Measurements from ENCODE around the gene GTF2IRD1. TPM values are rescaled to one million over a fixed set of nuclear protein-coding genes. Genes with fewer than 3 reads are reported as not detected.

The GTF2IRD1 gene
- total and polyA plus RNA-seq, 9 of the 15 experiments (the other 6 are each of a cell fraction or from before 2014, with no cell fraction given), result 9.1 to 30.2 (median 14.0) TPM

DNA sequence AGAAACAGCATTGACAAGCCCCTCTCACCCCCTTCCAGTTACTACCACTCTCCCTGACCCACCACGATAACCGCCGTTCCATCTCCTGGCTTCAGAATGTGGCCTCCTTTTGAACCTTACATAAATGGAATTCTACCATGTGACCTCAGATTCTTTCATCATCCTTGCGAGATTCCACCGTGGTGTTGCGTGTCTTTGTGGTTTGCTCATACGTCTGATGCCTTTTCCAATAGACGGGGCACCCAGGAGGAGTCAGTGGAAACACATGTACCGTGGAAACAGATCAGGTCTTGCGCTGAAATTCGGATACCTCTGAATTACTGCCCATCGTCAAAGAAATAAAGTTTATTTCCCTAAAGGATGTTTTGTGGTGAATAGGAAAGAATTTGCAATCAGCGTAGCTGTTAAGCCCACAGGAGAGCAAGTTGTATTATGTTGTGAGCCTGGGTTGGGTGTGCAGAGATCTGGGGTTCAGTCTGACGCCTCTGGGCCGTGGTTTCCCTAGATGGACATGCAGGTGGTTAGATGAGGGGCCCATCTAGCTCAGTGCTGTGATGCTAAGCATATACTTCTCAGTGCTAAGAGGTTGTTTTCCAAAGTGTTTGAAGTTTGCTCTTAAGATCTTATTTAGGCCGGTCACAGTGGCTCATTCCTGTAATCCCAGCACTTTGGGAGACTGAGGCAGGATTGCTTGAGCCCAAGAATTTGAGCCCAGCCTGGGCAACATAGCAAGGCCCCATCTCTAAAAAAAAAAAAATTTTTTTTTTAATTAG is 29.1 kb downstream of the GTF2IRD1 start (continued):
- TF ChIP-seq FOSL1 (tag; conservative IDR thresholded peaks at IDR 0.05) (no peak), SP1 (CRISPR knock-in tag; IDR thresholded peaks at IDR 0.05) (no peak), ZNF589 (CRISPR knock-in tag; IDR thresholded peaks at IDR 0.05; ENCODE audit: low read depth) (peak; percentile 45; the same call in 1 of the 2 replicates), MYC (IDR thresholded peaks at IDR 0.05; ENCODE audit: low read depth, low read length) (peak; percentile 36; the same call in 1 of the 2 replicates), MYC (CRISPR knock-in tag; IDR thresholded peaks at IDR 0.05; ENCODE audit: borderline replicate concordance, low read depth) (no peak)
- TF ChIP-seq, protein P1, sequence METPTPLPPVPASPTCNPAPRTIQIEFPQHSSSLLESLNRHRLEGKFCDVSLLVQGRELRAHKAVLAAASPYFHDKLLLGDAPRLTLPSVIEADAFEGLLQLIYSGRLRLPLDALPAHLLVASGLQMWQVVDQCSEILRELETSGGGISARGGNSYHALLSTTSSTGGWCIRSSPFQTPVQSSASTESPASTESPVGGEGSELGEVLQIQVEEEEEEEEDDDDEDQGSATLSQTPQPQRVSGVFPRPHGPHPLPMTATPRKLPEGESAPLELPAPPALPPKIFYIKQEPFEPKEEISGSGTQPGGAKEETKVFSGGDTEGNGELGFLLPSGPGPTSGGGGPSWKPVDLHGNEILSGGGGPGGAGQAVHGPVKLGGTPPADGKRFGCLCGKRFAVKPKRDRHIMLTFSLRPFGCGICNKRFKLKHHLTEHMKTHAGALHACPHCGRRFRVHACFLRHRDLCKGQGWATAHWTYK (CRISPR knock-in tag; IDR thresholded peaks at IDR 0.05), result no peak

DNA sequence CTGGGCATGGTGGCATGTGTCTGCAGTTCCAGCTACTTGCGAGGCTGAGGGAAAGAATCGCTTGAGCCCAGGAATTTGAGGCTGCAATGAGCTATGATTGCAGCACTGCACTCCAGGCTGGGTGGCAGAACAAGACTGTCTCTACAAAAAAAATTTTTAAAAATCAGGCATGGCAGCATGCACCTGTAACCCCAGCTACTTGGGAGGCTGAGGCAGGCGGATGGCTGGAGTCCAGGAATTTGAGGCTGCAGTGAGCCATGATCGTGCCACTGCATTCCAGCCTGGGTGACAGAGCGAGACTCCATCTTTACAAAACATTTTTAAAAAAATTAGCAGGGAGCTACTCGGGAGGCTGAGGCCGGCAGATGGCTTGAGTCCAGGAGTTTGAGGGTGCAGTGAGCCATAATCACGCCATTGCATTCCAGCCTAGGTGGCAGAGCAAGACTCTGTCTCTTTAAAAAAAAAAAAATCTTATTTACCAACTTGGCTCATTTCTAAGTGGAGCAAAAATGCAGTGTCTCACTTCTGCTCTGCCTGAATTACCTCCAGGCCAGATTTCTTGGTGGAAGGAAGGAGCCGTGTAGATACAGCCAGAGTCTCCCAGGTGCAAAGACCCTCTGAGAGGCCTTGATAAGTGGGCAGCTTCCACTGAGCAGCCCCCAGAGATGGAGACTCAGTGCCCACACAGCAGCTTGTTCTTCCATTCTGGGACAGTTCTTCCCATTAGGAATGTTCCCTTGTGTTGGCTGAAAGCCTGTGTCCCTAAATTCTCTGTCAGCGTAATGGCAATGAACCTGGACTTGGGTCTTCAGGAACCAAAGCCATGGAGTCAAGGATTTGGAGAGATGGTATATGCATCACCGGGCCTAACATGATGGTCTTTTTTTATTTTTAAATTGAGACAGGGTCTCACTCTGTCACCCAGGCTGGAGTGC is 30.0 kb downstream of the GTF2IRD1 start:
- intact Hi-C loops (cut with micrococcal nuclease), result no loop called here
- Histone ChIP-seq H3K27ac (ENCODE audit: extremely low read depth, low read depth, low read length) (no peak overlapping the region), H4K20me1 (replicated peaks; ENCODE audit: control insufficient read depth, insufficient read depth, low read length) (peaks cover 5% of the 10 kb centered on the region), H3K4me3 (no peak overlapping the region), H3K9ac (ENCODE audit: insufficient read depth in 1 of 2, low read depth in 2 of 2, low read length in 2 of 2) (no peak overlapping the region; a peak in 1 of 4 replicates), H3K27me3 (ENCODE audit: control insufficient read depth in 2 of 2, insufficient read depth in 2 of 2, low read length in 2 of 2) (no peaks in the 10 kb centered on the region), H3K79me2 (ENCODE audit: control insufficient read depth, insufficient read depth, low read length) (no peaks in the 10 kb centered on the region), H3K9me3 (replicated peaks; ENCODE audit: control insufficient read depth, insufficient read depth, low read depth, low read length) (no peaks in the 10 kb centered on the region), H3K9me1 (ENCODE audit: control insufficient read depth, insufficient read depth, low read length) (no peaks in the 10 kb centered on the region), H3K36me3 (ENCODE audit: control insufficient read depth, insufficient read depth, low read length) (peaks cover 2% of the 10 kb centered on the region; the same call in 1 of the 3 replicates), H3K4me2 (ENCODE audit: insufficient read depth, low read length) (no peak overlapping the region), H3K4me1 (replicated peaks in 1 of 2; ENCODE audit: control insufficient read depth in 2 of 2, insufficient read depth in 2 of 2, low read length in 2 of 2) (peaks cover 0 to 19% of the 10 kb centered on the region in 2 experiments; a peak in 2 of 5 replicates), H2AFZ (ENCODE audit: low read depth, low read length) (no peak overlapping the region)
- BruUV-seq (replicated peaks), result no TSS peak
- in situ Hi-C loops (cut with MboI), result no loop called here
- ChIA-PET CTCF (ENCODE audit: low intra/inter-chr PET ratio) (no interaction called here), POLR2A (interaction anchor here (0.6 to 1.3 kb wide), 4 partner anchors 21 to 205 kb away, joined by 3 to 4 read pairs (median 3); no protein-coding TSS in a partner anchor)
- TF ChIP-seq ZNF384 (IDR thresholded peaks at IDR 0.05; ENCODE audit: low read depth, low read length), result 0 out of 2 replicates have a peak, but pooled peaks have one; percentile 20
- TF ChIP-seq, protein P2, sequence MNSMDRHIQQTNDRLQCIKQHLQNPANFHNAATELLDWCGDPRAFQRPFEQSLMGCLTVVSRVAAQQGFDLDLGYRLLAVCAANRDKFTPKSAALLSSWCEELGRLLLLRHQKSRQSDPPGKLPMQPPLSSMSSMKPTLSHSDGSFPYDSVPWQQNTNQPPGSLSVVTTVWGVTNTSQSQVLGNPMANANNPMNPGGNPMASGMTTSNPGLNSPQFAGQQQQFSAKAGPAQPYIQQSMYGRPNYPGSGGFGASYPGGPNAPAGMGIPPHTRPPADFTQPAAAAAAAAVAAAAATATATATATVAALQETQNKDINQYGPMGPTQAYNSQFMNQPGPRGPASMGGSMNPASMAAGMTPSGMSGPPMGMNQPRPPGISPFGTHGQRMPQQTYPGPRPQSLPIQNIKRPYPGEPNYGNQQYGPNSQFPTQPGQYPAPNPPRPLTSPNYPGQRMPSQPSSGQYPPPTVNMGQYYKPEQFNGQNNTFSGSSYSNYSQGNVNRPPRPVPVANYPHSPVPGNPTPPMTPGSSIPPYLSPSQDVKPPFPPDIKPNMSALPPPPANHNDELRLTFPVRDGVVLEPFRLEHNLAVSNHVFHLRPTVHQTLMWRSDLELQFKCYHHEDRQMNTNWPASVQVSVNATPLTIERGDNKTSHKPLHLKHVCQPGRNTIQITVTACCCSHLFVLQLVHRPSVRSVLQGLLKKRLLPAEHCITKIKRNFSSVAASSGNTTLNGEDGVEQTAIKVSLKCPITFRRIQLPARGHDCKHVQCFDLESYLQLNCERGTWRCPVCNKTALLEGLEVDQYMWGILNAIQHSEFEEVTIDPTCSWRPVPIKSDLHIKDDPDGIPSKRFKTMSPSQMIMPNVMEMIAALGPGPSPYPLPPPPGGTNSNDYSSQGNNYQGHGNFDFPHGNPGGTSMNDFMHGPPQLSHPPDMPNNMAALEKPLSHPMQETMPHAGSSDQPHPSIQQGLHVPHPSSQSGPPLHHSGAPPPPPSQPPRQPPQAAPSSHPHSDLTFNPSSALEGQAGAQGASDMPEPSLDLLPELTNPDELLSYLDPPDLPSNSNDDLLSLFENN (IDR thresholded peaks at IDR 0.05; ENCODE audit: low read depth in 2 of 2, low read length in 2 of 2), result no peak
- 72% methylated on average over 11 of the region's 11 CpGs for WGBS (ENCODE audit: insufficient coverage, low coverage, missing lambda C conversion rate)
- DNase-seq (ENCODE audit: extremely low read depth in 1 of 4, low spot score in 3 of 4), result no peak
- FAIRE-seq, result no peak
- ATAC-seq, result no peak
